Upper lobe of right lung (tissue), 1 donor: ENCODE data around the gene TMEM59. TPM values are rescaled to one million over a fixed set of nuclear protein-coding genes. Genes with fewer than 3 reads are reported as not detected.

ENCODE experiments used
- ATAC-seq: fragments of 200-7000 bp; cut with Tn5 transposase; one replicate; pipeline ENCODE4 v1.9.1; 2020; ENCODE audit warnings: mild to moderate bottlenecking, moderate library complexity
- DNase-seq: peaks from one replicate; pipeline ENCODE4 v3.0.0-alpha.2; 2020
- H3K27ac ChIP-seq: fragments of 200-600 bp; one replicate; pipeline ENCODE4 v1.8.0; 2022
- H3K27me3 ChIP-seq: fragments of 200-600 bp; one replicate; pipeline ENCODE4 v1.8.0; 2022; ENCODE audit warnings: mild to moderate bottlenecking
- H3K36me3 ChIP-seq: fragments of 200-600 bp; one replicate; pipeline ENCODE4 v1.8.0; 2022
- H3K4me1 ChIP-seq: fragments of 200-600 bp; one replicate; pipeline ENCODE4 v1.8.0; 2022
- H3K4me3 ChIP-seq: fragments of 200-600 bp; one replicate; pipeline ENCODE4 v1.8.0; 2022; ENCODE audit warnings: mild to moderate bottlenecking
- H3K9me3 ChIP-seq: fragments of 200-600 bp; one replicate; pipeline ENCODE4 v1.8.0; 2022
- intact Hi-C: fragments of 100-400 bp; cut with DNase I; formaldehyde crosslinking; loops from one replicate; pipeline ENCODE4 v1.11.0; 2022
- total RNA-seq: library from RNA; stranded (reverse); fragmentation: NEBNext Ultra II Directional; extraction: Animal tissue kit (Norgen Biotek cat#: 25700); gene quantifications from one replicate; pipeline ENCODE4 v1.2.1, GENCODE V29; 2021
- TF ChIP-seq, protein P1 (sequence below): fragments of 200-600 bp; IDR thresholded peaks from one replicate; pipeline ENCODE4 v1.8.0; 2022; ENCODE audit warnings: antibody characterized with exemption
- donor health status: DM: no; HTN: yes; CAD: no; lungs with severe emphysema.

The TMEM59 gene
- total RNA-seq, 1 donor from 2014 or later: 440 TPM

DNA sequence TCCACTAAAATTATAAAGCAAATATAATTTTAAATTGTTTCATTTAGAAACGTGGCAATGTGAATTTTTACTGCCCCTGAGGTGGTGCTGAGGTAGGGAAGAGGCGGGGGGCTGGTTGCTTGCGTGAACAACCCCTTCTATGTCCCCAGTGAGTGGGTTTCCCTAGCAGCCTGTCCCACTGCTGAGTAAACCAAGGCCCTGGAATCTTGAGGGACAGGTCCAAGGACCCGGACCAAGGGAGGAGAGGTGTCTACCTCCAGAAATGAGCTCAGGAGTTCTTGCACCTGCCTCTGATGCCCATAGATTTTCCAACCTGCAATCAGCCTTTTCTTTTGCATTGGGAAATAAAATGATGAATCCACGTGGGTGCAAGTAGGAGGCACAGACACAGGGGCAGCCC, 34.4 kb downstream of the TMEM59 start:
- TF ChIP-seq, protein P1, sequence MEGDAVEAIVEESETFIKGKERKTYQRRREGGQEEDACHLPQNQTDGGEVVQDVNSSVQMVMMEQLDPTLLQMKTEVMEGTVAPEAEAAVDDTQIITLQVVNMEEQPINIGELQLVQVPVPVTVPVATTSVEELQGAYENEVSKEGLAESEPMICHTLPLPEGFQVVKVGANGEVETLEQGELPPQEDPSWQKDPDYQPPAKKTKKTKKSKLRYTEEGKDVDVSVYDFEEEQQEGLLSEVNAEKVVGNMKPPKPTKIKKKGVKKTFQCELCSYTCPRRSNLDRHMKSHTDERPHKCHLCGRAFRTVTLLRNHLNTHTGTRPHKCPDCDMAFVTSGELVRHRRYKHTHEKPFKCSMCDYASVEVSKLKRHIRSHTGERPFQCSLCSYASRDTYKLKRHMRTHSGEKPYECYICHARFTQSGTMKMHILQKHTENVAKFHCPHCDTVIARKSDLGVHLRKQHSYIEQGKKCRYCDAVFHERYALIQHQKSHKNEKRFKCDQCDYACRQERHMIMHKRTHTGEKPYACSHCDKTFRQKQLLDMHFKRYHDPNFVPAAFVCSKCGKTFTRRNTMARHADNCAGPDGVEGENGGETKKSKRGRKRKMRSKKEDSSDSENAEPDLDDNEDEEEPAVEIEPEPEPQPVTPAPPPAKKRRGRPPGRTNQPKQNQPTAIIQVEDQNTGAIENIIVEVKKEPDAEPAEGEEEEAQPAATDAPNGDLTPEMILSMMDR: no peak
- H3K4me3 ChIP-seq: no peak overlapping the region
- DNase-seq: no peak
- H3K9me3 ChIP-seq: no peaks in the 10 kb centered on the region
- peaks cover 3% of the 10 kb centered on the region for H3K27me3 ChIP-seq
- intact Hi-C loops: no loop called here
- ATAC-seq: no peak
- H3K4me1 ChIP-seq: no peaks in the 10 kb centered on the region
- H3K27ac ChIP-seq: no peak overlapping the region
- no peaks in the 10 kb centered on the region for H3K36me3 ChIP-seq

- DNase-seq: no peak
- intact Hi-C loops: no loop called here
- Histone ChIP-seq H3K9me3 (no peaks in the 10 kb centered on the region), H3K4me1 (no peaks in the 10 kb centered on the region), H3K36me3 (no peaks in the 10 kb centered on the region), H3K27ac (no peak within 1 kb of the TSS), H3K4me3 (no peak within 1 kb of the TSS), H3K27me3 (peaks cover 4% of the 10 kb centered on the region)
- peak; percentile 36 for ATAC-seq
- TF ChIP-seq, protein P1: no peak
These were observed 35.0 kb downstream of the TMEM59 start, which contains the start of gene LDLRAD1 for GRCh38 chr1:54017979-54018378. Gene LDLRAD1, minus strand, starts transcription at chr1:54018186. Its CDS starts 74 bp downstream, at chr1:54018112.

GRCh38 chr1:54016343-54017282, 36.4 kb downstream of the TMEM59 start:
- Histone ChIP-seq H3K27ac (peak overlapping the region; percentile 17), H3K4me3 (no peak overlapping the region), H3K27me3 (peaks cover 4% of the 10 kb centered on the region), H3K4me1 (no peaks in the 10 kb centered on the region), H3K9me3 (no peaks in the 10 kb centered on the region), H3K36me3 (no peaks in the 10 kb centered on the region)
- TF ChIP-seq, protein P1: no peak
- peak; percentile 80 for ATAC-seq
- intact Hi-C loops: no loop called here
- peak; percentile 61 for DNase-seq

DNA sequence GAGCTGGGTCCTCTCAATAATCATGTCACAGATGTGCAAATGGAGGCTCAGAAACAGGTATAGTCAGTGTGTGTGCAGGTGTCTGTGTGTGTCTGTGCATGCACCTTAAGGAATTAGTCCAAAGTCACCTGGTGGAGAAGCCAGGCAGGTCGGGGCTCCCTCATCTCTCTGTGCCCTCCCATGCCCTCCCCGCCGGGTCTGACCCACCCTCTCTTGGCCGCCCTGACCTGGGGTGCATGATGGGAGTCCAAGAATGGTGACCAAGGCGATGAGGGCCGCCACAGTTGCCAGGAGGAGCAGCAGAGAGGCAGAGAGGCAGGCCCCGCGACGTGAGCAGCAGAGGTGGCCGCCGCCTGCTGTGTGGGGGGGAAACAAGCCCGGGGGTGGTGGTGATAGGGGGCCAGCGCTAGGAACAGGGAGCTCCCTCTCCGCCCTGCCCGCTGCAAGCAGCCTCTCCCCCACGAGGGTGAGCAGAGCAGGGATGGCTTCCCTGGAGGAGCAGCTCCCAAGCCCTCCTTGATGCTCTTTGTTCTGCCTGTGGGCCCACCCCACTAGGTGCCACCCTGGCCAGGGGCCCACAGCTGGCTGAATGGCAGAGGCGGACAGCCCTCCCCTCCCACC, 38.9 kb downstream of the TMEM59 start:
- no peaks in the 10 kb centered on the region for H3K9me3 ChIP-seq
- ATAC-seq: no peak
- H3K4me1 ChIP-seq: no peaks in the 10 kb centered on the region
- H3K27me3 ChIP-seq: peaks cover 7% of the 10 kb centered on the region
- peak; percentile 52 for DNase-seq
- H3K4me3 ChIP-seq: no peak overlapping the region
- TF ChIP-seq, protein P1: no peak
- H3K36me3 ChIP-seq: no peaks in the 10 kb centered on the region
- intact Hi-C loops: no loop called here
- H3K27ac ChIP-seq: no peak overlapping the region

- Histone ChIP-seq H3K9me3 (no peaks in the 10 kb centered on the region), H3K27me3 (peaks cover 7% of the 10 kb centered on the region), H3K4me3 (no peak overlapping the region), H3K36me3 (no peaks in the 10 kb centered on the region), H3K4me1 (no peaks in the 10 kb centered on the region), H3K27ac (no peak overlapping the region)
- DNase-seq (peak; percentile 44), ATAC-seq (no peak)
- TF ChIP-seq, protein P1: no peak
- intact Hi-C loops: no loop called here
These were observed 39.5 kb downstream of the TMEM59 start for GRCh38 chr1:54013393-54014008.
